Measurements from ENCODE around the gene DVL1. TPM values are rescaled to one million over a fixed set of nuclear protein-coding genes. Genes with fewer than 3 reads are reported as not detected.
A peak's percentile ranks its signal among the peaks of the same experiment; 100 is the strongest.

Gene DVL1
- total RNA-seq, 1 experiment from 2014 or later: 91.4 TPM

GRCh38 chr1:1324524-1325287 lies 24.5 kb downstream of the DVL1 start, which contains the start of the genes CPTP and INTS11 (continued):
- no peak for TF ChIP-seq AFF4 (CRISPR knock-in tag; IDR thresholded peaks at IDR 0.05; ENCODE audit: borderline replicate concordance)
- no peak; the same call in 1 of the 2 replicates for TF ChIP-seq GABPB1 (CRISPR knock-in tag; IDR thresholded peaks at IDR 0.05)
- TF ChIP-seq CBFB (CRISPR knock-in tag; IDR thresholded peaks at IDR 0.05; ENCODE audit: low read depth): no peak
- no peak for TF ChIP-seq PREB (CRISPR knock-in tag; IDR thresholded peaks at IDR 0.05; ENCODE audit: borderline replicate concordance)
- TF ChIP-seq RORB (CRISPR knock-in tag; IDR thresholded peaks at IDR 0.05): no peak
- TF ChIP-seq ESRRA (CRISPR knock-in tag; IDR thresholded peaks at IDR 0.05; ENCODE audit: borderline replicate concordance): no peak
- no peak for TF ChIP-seq KAT7 (CRISPR knock-in tag; IDR thresholded peaks at IDR 0.05; ENCODE audit: borderline replicate concordance)
- no peak for TF ChIP-seq NR1H2 (CRISPR knock-in tag; IDR thresholded peaks at IDR 0.05)
- TF ChIP-seq ZNF671 (CRISPR knock-in tag; IDR thresholded peaks at IDR 0.05): no peak
- TF ChIP-seq ATF1 (CRISPR knock-in tag; IDR thresholded peaks at IDR 0.05): no peak
- TF ChIP-seq ZBTB43 (CRISPR knock-in tag; IDR thresholded peaks at IDR 0.05): peak; percentile 71; the same call in 1 of the 2 replicates
- 0 out of 2 replicates have a peak, but pooled peaks have one; percentile 54 for TF ChIP-seq RELA (CRISPR knock-in tag; IDR thresholded peaks at IDR 0.05; ENCODE audit: borderline replicate concordance)
- TF ChIP-seq AR (CRISPR knock-in tag; IDR thresholded peaks at IDR 0.05): no peak
- no peak for TF ChIP-seq ZNF232 (CRISPR knock-in tag; IDR thresholded peaks at IDR 0.05)
- TF ChIP-seq E2F1 (CRISPR knock-in tag; IDR thresholded peaks at IDR 0.05): no peak
- peak; percentile 60 for TF ChIP-seq FOXP1 (CRISPR knock-in tag; IDR thresholded peaks at IDR 0.05; ENCODE audit: borderline replicate concordance)
- TF ChIP-seq SOX15 (CRISPR knock-in tag; IDR thresholded peaks at IDR 0.05): no peak
- no peak for TF ChIP-seq IRF1 (CRISPR knock-in tag; IDR thresholded peaks at IDR 0.05)
- TF ChIP-seq USF2 (CRISPR knock-in tag; IDR thresholded peaks at IDR 0.05): no peak
- TF ChIP-seq FOXK1 (CRISPR knock-in tag; IDR thresholded peaks at IDR 0.05): peak; percentile 69
- TF ChIP-seq ZNF396 (CRISPR knock-in tag; IDR thresholded peaks at IDR 0.05; ENCODE audit: borderline replicate concordance): no peak
- TF ChIP-seq FOXJ3 (CRISPR knock-in tag; IDR thresholded peaks at IDR 0.05; ENCODE audit: borderline replicate concordance): no peak
- no peak for TF ChIP-seq GRHL2 (CRISPR knock-in tag; IDR thresholded peaks at IDR 0.05; ENCODE audit: insufficient replicate concordance, severe bottlenecking)

Data from WTC11 (cell line).